HuH-7 (cell line): ENCODE results near the gene BCAR3.

Experiments
- DNase-seq: peaks from one replicate; pipeline ENCODE4 v3.0.0; 2011; ENCODE audit warnings: low spot score

The BCAR3 gene

GRCh38 chr1:93615582-93616150 lies 66.0 kb downstream of the BCAR3 start:
- no peak for DNase-seq

GRCh38 chr1:93614986-93615581 lies 66.6 kb downstream of the BCAR3 start:
- DNase-seq: no peak

- DNase-seq: no peak
These were observed 67.1 kb downstream of the BCAR3 start for GRCh38 chr1:93614541-93614940.

GRCh38 chr1:93613898-93614297 lies 67.7 kb downstream of the BCAR3 start:
- DNase-seq: no peak

- no peak for DNase-seq
These were observed 69.1 kb downstream of the BCAR3 start for GRCh38 chr1:93612510-93612909.

GRCh38 chr1:93611668-93612067 lies 70.0 kb downstream of the BCAR3 start:
- no peak for DNase-seq

- DNase-seq: no peak
These were observed 72.1 kb downstream of the BCAR3 start for GRCh38 chr1:93609536-93609935.

GRCh38 chr1:93608187-93609109 lies 73.2 kb downstream of the BCAR3 start:
- DNase-seq: no peak

GRCh38 chr1:93607814-93608186 lies 73.8 kb downstream of the BCAR3 start:
- no peak for DNase-seq

- DNase-seq: no peak
These were observed 75.7 kb downstream of the BCAR3 start for GRCh38 chr1:93605812-93606512.

- DNase-seq: no peak
These were observed 76.5 kb downstream of the BCAR3 start for GRCh38 chr1:93605026-93605568.

GRCh38 chr1:93604411-93604810 lies 77.2 kb downstream of the BCAR3 start:
- DNase-seq: no peak

GRCh38 chr1:93603601-93604000 lies 78.0 kb downstream of the BCAR3 start:
- DNase-seq: no peak

GRCh38 chr1:93603106-93603505 lies 78.5 kb downstream of the BCAR3 start:
- no peak for DNase-seq

GRCh38 chr1:93602101-93602500 lies 79.5 kb downstream of the BCAR3 start:
- no peak for DNase-seq

- DNase-seq: no peak
These were observed 80.0 kb downstream of the BCAR3 start for GRCh38 chr1:93601686-93602085.

- no peak for DNase-seq
These were observed 81.0 kb downstream of the BCAR3 start for GRCh38 chr1:93600663-93601062.

- no peak for DNase-seq
These were observed 82.2 kb downstream of the BCAR3 start for GRCh38 chr1:93599479-93599878.

- DNase-seq: no peak
These were observed 82.7 kb downstream of the BCAR3 start for GRCh38 chr1:93598861-93599439.

- no peak for DNase-seq
These were observed 83.2 kb downstream of the BCAR3 start for GRCh38 chr1:93598396-93598795.

GRCh38 chr1:93597709-93598108 lies 83.9 kb downstream of the BCAR3 start:
- DNase-seq: no peak
